GM23248 (cell line): Measurements from ENCODE around the gene LGALS7B.

ENCODE experiments used
- EZH2 ChIP-seq: fragments of 200-600 bp; sonication (generic); IDR thresholded peaks from 2 replicates; pipeline ENCODE4 v1.6.1; 2018; ENCODE audit warnings: antibody characterized with exemption, mild to moderate bottlenecking; ENCODE audit not compliant: insufficient read depth, poor library complexity, severe bottlenecking
- EZH2phosphoT487 ChIP-seq: fragments of 200-600 bp; sonication (generic); IDR thresholded peaks from 2 replicates; pipeline ENCODE4 v1.6.1; 2018; ENCODE audit warnings: antibody characterized with exemption, moderate library complexity, mild to moderate bottlenecking, low read depth; ENCODE audit not compliant: insufficient read depth

DNA sequence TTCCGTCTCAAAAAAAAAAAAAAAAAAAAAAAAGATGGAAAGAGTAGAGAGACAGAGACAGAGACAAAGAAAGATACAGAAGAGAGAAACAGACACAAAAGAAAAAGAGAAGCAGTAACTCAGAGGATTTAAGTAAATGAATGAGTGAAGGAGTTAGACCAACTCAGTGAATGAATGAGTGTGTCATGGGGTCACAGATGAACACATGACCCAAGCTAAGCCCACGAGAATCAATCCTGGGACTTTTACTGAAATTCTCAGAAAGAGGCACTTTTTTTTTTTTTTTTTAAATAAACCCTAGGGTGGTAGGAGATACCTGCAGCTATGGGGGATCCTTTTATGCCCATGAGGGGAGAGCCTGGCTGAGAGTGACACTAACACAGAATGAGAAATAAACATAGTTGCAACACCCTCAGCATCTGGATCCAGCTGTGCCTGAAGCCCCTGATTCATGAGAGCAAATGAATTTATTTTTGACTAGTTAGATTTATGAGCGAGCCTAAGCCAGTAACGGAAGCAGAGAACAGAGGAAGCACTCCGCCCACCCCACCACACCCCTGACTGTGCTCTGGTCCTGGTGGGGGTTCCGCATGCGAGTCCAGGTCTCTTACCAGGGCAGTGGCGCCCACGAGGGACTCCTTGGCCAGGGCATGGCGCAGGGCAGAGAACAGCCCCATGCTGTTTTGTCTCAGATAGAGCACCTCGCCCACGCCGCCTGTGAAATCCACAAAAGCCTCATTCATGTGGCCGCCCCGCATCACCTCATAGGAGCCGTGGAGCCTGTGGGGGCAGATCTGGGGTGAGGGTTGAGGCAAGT is 49.4 kb upstream of the LGALS7B start:
- TF ChIP-seq EZH2phosphoT487, result no peak
- no peak for TF ChIP-seq EZH2
